ENCODE data around the gene ACCS. TPM values are rescaled to one million over a fixed set of nuclear protein-coding genes. Genes with fewer than 3 reads are reported as not detected.

ACCS gene
- polyA plus RNA-seq, 1 donor from 2014 or later, result not detected

GRCh38 chr11:44017443-44018126 lies 48.5 kb upstream of the ACCS start:
- H3K27me3 ChIP-seq (ENCODE audit: insufficient read depth, low read depth, low read length), result no peaks in the 10 kb centered on the region
- H3K4me2 ChIP-seq (ENCODE audit: low read length), result no peak overlapping the region
- no peak overlapping the region for H3K9ac ChIP-seq (ENCODE audit: low read length)
- TF ChIP-seq POLR2AphosphoS5 (IDR thresholded peaks at IDR 0.05) (no peak), CTCF (IDR thresholded peaks at IDR 0.05; ENCODE audit: poor library complexity, severe bottlenecking) (no peak), EZH2 (IDR thresholded peaks at IDR 0.05; ENCODE audit: borderline replicate concordance, insufficient read depth, low read length, poor library complexity, severe bottlenecking) (no peak), EP300 (conservative IDR thresholded peaks at IDR 0.05; ENCODE audit: poor library complexity, severe bottlenecking) (no peak), SMC3 (conservative IDR thresholded peaks at IDR 0.05; ENCODE audit: poor library complexity) (no peak), TAF1 (IDR thresholded peaks at IDR 0.05; ENCODE audit: low read depth) (no peak), MXI1 (conservative IDR thresholded peaks at IDR 0.05; ENCODE audit: poor library complexity, severe bottlenecking) (no peak), RAD21 (conservative IDR thresholded peaks at IDR 0.05) (no peak)
- TF ChIP-seq, protein P1, sequence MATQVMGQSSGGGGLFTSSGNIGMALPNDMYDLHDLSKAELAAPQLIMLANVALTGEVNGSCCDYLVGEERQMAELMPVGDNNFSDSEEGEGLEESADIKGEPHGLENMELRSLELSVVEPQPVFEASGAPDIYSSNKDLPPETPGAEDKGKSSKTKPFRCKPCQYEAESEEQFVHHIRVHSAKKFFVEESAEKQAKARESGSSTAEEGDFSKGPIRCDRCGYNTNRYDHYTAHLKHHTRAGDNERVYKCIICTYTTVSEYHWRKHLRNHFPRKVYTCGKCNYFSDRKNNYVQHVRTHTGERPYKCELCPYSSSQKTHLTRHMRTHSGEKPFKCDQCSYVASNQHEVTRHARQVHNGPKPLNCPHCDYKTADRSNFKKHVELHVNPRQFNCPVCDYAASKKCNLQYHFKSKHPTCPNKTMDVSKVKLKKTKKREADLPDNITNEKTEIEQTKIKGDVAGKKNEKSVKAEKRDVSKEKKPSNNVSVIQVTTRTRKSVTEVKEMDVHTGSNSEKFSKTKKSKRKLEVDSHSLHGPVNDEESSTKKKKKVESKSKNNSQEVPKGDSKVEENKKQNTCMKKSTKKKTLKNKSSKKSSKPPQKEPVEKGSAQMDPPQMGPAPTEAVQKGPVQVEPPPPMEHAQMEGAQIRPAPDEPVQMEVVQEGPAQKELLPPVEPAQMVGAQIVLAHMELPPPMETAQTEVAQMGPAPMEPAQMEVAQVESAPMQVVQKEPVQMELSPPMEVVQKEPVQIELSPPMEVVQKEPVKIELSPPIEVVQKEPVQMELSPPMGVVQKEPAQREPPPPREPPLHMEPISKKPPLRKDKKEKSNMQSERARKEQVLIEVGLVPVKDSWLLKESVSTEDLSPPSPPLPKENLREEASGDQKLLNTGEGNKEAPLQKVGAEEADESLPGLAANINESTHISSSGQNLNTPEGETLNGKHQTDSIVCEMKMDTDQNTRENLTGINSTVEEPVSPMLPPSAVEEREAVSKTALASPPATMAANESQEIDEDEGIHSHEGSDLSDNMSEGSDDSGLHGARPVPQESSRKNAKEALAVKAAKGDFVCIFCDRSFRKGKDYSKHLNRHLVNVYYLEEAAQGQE (IDR thresholded peaks at IDR 0.05; ENCODE audit: borderline replicate concordance), result no peak
- no peaks in the 10 kb centered on the region for H3K79me2 ChIP-seq (replicated peaks; ENCODE audit: insufficient read depth, low read length)
- no peak overlapping the region for H2AFZ ChIP-seq (ENCODE audit: low read depth, low read length)
- no peaks in the 10 kb centered on the region for H3K36me3 ChIP-seq (ENCODE audit: insufficient read depth, low read length)
- H3K9me3 ChIP-seq (ENCODE audit: low read length), result peaks cover 2% of the 10 kb centered on the region
- H3K27ac ChIP-seq (ENCODE audit: low read length), result no peak overlapping the region
- no peak overlapping the region for H3K4me3 ChIP-seq (ENCODE audit: low read length)
- H3F3A ChIP-seq (ENCODE audit: insufficient read depth, low read length, poor library complexity, severe bottlenecking), result no peaks in the 10 kb centered on the region
- no peaks in the 10 kb centered on the region for H3K9me2 ChIP-seq (ENCODE audit: insufficient read depth, low read length)
- H4K20me1 ChIP-seq (ENCODE audit: insufficient read depth), result no peaks in the 10 kb centered on the region

GRCh38 chr11:44018127-44018521 lies 47.9 kb upstream of the ACCS start:
- Histone ChIP-seq H3K79me2 (replicated peaks; ENCODE audit: insufficient read depth, low read length) (no peaks in the 10 kb centered on the region), H3K4me2 (ENCODE audit: low read length) (no peak overlapping the region), H3K36me3 (ENCODE audit: insufficient read depth, low read length) (no peaks in the 10 kb centered on the region), H3F3A (ENCODE audit: insufficient read depth, low read length, poor library complexity, severe bottlenecking) (no peaks in the 10 kb centered on the region), H3K9me2 (ENCODE audit: insufficient read depth, low read length) (no peaks in the 10 kb centered on the region), H2AFZ (ENCODE audit: low read depth, low read length) (no peak overlapping the region), H3K9ac (ENCODE audit: low read length) (no peak overlapping the region), H3K27ac (ENCODE audit: low read length) (no peak overlapping the region), H3K9me3 (ENCODE audit: low read length) (peaks cover 3% of the 10 kb centered on the region), H4K20me1 (ENCODE audit: insufficient read depth) (no peaks in the 10 kb centered on the region), H3K27me3 (ENCODE audit: insufficient read depth, low read depth, low read length) (no peaks in the 10 kb centered on the region), H3K4me3 (ENCODE audit: low read length) (no peak overlapping the region)
- no peak for TF ChIP-seq TAF1 (IDR thresholded peaks at IDR 0.05; ENCODE audit: low read depth)
- TF ChIP-seq EP300 (conservative IDR thresholded peaks at IDR 0.05; ENCODE audit: poor library complexity, severe bottlenecking), result no peak
- TF ChIP-seq SMC3 (conservative IDR thresholded peaks at IDR 0.05; ENCODE audit: poor library complexity), result no peak
- TF ChIP-seq POLR2AphosphoS5 (IDR thresholded peaks at IDR 0.05), result no peak
- no peak for TF ChIP-seq RAD21 (conservative IDR thresholded peaks at IDR 0.05)
- TF ChIP-seq CTCF (IDR thresholded peaks at IDR 0.05; ENCODE audit: poor library complexity, severe bottlenecking), result no peak
- no peak for TF ChIP-seq MXI1 (conservative IDR thresholded peaks at IDR 0.05; ENCODE audit: poor library complexity, severe bottlenecking)
- TF ChIP-seq, protein P1 (IDR thresholded peaks at IDR 0.05; ENCODE audit: borderline replicate concordance), result no peak
- no peak for TF ChIP-seq EZH2 (IDR thresholded peaks at IDR 0.05; ENCODE audit: borderline replicate concordance, insufficient read depth, low read length, poor library complexity, severe bottlenecking)

All from neural cell (in vitro differentiated cells).